Right lobe of liver (tissue), 4 donors: ENCODE data around the gene JMJD8.

Experiments
- POLR2A ChIP-seq: fragments of 450-650 bp; IDR thresholded peaks from one replicate; pipeline ENCODE4 v1.6.1; 2017; ENCODE audit warnings: antibody characterized with exemption, mild to moderate bottlenecking
- TF ChIP-seq, protein P1 (sequence below), 4 donors: fragments of 200-600 bp in 3 of 4; fragments of 450-650 bp in 1 of 4; IDR thresholded peaks; one replicate each; pipeline versions ENCODE4 v1.5.1 to v1.8.0; 2016 to 2022; ENCODE audit warnings: antibody characterized with exemption in 4 of 4, mild to moderate bottlenecking in 2 of 4
- donor health status: DM: no; HTN: no; CAD: no.
- donor health status: DM: no; HTN: no; CAD: no.
- donor health status: DM: no; HTN: yes; CAD: no.

DNA sequence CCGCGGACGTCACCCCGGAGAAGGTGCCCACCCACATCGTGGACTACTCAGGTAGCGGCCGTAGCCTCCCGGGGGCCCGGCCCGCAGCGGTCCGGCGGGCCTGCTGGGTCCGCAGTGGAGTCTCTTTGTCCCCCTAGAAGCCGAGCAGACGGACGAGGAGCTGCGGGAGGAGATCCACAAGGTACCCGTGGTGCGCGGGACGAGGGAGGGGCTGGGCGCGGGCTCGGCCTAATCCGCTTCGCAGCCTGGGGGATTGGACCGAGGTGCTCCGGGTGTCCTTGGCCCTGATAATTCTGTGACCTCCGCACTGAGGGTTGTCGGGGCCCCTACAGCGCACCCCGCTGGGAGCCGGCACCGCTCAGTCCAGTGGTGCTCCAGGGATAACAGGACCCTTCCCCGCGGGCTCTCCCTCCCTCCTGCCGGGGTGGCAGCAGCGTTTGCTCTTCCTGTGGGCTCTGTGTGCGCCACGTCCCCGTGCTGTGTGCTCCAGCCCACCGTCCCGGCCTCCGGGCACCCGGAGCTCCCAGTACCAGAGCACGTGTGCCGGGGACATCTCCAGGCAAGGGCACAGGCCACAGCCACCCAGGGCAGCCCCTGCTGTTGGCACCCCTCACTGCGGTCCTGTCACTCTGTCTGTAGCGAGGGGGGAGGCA lies 15.5 kb downstream of the JMJD8 start:
- TF ChIP-seq, protein P1, sequence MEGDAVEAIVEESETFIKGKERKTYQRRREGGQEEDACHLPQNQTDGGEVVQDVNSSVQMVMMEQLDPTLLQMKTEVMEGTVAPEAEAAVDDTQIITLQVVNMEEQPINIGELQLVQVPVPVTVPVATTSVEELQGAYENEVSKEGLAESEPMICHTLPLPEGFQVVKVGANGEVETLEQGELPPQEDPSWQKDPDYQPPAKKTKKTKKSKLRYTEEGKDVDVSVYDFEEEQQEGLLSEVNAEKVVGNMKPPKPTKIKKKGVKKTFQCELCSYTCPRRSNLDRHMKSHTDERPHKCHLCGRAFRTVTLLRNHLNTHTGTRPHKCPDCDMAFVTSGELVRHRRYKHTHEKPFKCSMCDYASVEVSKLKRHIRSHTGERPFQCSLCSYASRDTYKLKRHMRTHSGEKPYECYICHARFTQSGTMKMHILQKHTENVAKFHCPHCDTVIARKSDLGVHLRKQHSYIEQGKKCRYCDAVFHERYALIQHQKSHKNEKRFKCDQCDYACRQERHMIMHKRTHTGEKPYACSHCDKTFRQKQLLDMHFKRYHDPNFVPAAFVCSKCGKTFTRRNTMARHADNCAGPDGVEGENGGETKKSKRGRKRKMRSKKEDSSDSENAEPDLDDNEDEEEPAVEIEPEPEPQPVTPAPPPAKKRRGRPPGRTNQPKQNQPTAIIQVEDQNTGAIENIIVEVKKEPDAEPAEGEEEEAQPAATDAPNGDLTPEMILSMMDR (IDR thresholded peaks at IDR 0.05): no peak
- no peak for TF ChIP-seq POLR2A
